Neural cell (in vitro differentiated cells): Measurements from ENCODE around the gene SLC7A6. TPM values are rescaled to one million over a fixed set of nuclear protein-coding genes. Genes with fewer than 3 reads are reported as not detected.

Source experiments
- H2AFZ ChIP-seq: fragments of 200-600, 300-800 bp; sonication (generic), shearing (Covaris generic); 2 replicates; pipeline ENCODE4 v1.6.0; 2014; ENCODE audit warnings: low read depth, mild to moderate bottlenecking, antibody characterized with exemption, low read length, moderate library complexity
- H3F3A ChIP-seq: fragments of 200-600 bp; shearing (Covaris generic); 2 replicates; pipeline ENCODE4 v1.6.1; 2016; ENCODE audit warnings: mild to moderate bottlenecking, moderate library complexity, mixed read lengths, antibody characterized with exemption, low read length; ENCODE audit not compliant: insufficient read depth, poor library complexity, severe bottlenecking
- H3K27ac ChIP-seq: fragments of 200-600, 300-800 bp; sonication (generic), shearing (Covaris generic); 2 replicates; pipeline ENCODE4 v1.5.1; 2014; ENCODE audit warnings: mild to moderate bottlenecking, low read length, moderate library complexity
- H3K27me3 ChIP-seq: fragments of 300-800, 200-600 bp; sonication (generic), shearing (Covaris generic); 2 replicates; pipeline ENCODE4 v1.6.0; 2014; ENCODE audit warnings: mild to moderate bottlenecking, low read depth, low read length, moderate library complexity; ENCODE audit not compliant: insufficient read depth
- H3K36me3 ChIP-seq: fragments of 300-800, 200-600 bp; sonication (generic), shearing (Covaris generic); 2 replicates; pipeline ENCODE4 v1.5.1; 2014; ENCODE audit warnings: mild to moderate bottlenecking, antibody characterized with exemption, low read length, moderate library complexity; ENCODE audit not compliant: insufficient read depth
- H3K4me2 ChIP-seq: fragments of 300-800, 200-600 bp; sonication (generic), shearing (Covaris generic); 2 replicates; pipeline ENCODE4 v1.6.0; 2014; ENCODE audit warnings: mild to moderate bottlenecking, low read length
- H3K4me3 ChIP-seq: fragments of 300-800, 200-600 bp; sonication (generic), shearing (Covaris generic); 2 replicates; pipeline ENCODE4 v1.5.1; 2014; ENCODE audit warnings: mild to moderate bottlenecking, low read length, moderate library complexity
- H3K79me2 ChIP-seq: fragments of 200-600 bp; shearing (Covaris generic); replicated peaks from 2 replicates; pipeline ENCODE4 v1.6.0; 2014; ENCODE audit warnings: mild to moderate bottlenecking, low read length, moderate library complexity; ENCODE audit not compliant: insufficient read depth
- H3K9ac ChIP-seq: fragments of 300-800, 200-600 bp; sonication (generic), shearing (Covaris generic); 2 replicates; pipeline ENCODE4 v1.6.1; 2016; ENCODE audit warnings: mild to moderate bottlenecking, low read length, mixed read lengths
- H3K9me2 ChIP-seq: fragments of 200-600 bp; shearing (Covaris generic); 2 replicates; pipeline ENCODE4 v1.6.1; 2016; ENCODE audit warnings: mild to moderate bottlenecking, low read length, mixed read lengths; ENCODE audit not compliant: insufficient read depth
- H3K9me3 ChIP-seq: fragments of 200-600, 300-800 bp; sonication (generic), shearing (Covaris generic); 2 replicates; pipeline ENCODE4 v1.6.1; 2016; ENCODE audit warnings: mild to moderate bottlenecking, mixed run types, low read length, moderate library complexity, mixed read lengths
- H4K20me1 ChIP-seq: fragments of 200-600 bp; shearing (Covaris generic); 2 replicates; pipeline ENCODE4 v1.6.1; 2016; ENCODE audit warnings: mild to moderate bottlenecking, mixed run types; ENCODE audit not compliant: insufficient read depth
- EP300 ChIP-seq: fragments of 450-650 bp; conservative IDR thresholded peaks from 2 replicates; pipeline ENCODE4 v1.6.1; 2014; ENCODE audit warnings: antibody characterized with exemption, mild to moderate bottlenecking, moderate library complexity; ENCODE audit not compliant: poor library complexity, severe bottlenecking
- EZH2 ChIP-seq: fragments of 200-600, 300-800 bp; shearing (Covaris generic), sonication (generic); IDR thresholded peaks from 2 replicates; pipeline ENCODE4 v1.6.1; 2014; ENCODE audit warnings: antibody characterized with exemption, low read length, borderline replicate concordance, mild to moderate bottlenecking; ENCODE audit not compliant: insufficient read depth, poor library complexity, severe bottlenecking
- MXI1 ChIP-seq: fragments of 450-650 bp; conservative IDR thresholded peaks from 2 replicates; pipeline ENCODE4 v1.6.1; 2014; ENCODE audit warnings: antibody characterized with exemption, mild to moderate bottlenecking; ENCODE audit not compliant: poor library complexity, severe bottlenecking
- POLR2AphosphoS5 ChIP-seq: IDR thresholded peaks from 2 replicates; pipeline ENCODE4 v1.6.1; 2012
- RAD21 ChIP-seq: fragments of 450-650 bp; conservative IDR thresholded peaks from 2 replicates; pipeline ENCODE4 v1.6.1; 2014; ENCODE audit warnings: antibody characterized with exemption, mild to moderate bottlenecking, moderate library complexity
- REST ChIP-seq: IDR thresholded peaks from 2 replicates; pipeline ENCODE4 v1.6.1; 2012; ENCODE audit warnings: borderline replicate concordance
- SMC3 ChIP-seq: fragments of 450-650 bp; conservative IDR thresholded peaks from 2 replicates; pipeline ENCODE4 v1.6.1; 2014; ENCODE audit warnings: antibody characterized with exemption, mild to moderate bottlenecking, moderate library complexity; ENCODE audit not compliant: poor library complexity
- TAF1 ChIP-seq: IDR thresholded peaks from 2 replicates; pipeline ENCODE4 v1.6.1; 2012; ENCODE audit warnings: low read depth
- polyA plus RNA-seq: library from polyadenylated mRNA; depleted of rRNA; stranded (reverse); fragments of >200 nt; gene quantifications from 2 replicates; pipeline ENCODE4 v1.2.3, GENCODE V29; 2014
- TF ChIP-seq, protein P1 (sequence below): fragments of 450-650 bp; IDR thresholded peaks from 2 replicates; pipeline ENCODE4 v1.5.1; 2014; ENCODE audit warnings: antibody characterized with exemption, mild to moderate bottlenecking, moderate library complexity; ENCODE audit not compliant: poor library complexity, severe bottlenecking

The SLC7A6 gene
- polyA plus RNA-seq, 1 donor from 2014 or later, result 39.3 TPM

DNA sequence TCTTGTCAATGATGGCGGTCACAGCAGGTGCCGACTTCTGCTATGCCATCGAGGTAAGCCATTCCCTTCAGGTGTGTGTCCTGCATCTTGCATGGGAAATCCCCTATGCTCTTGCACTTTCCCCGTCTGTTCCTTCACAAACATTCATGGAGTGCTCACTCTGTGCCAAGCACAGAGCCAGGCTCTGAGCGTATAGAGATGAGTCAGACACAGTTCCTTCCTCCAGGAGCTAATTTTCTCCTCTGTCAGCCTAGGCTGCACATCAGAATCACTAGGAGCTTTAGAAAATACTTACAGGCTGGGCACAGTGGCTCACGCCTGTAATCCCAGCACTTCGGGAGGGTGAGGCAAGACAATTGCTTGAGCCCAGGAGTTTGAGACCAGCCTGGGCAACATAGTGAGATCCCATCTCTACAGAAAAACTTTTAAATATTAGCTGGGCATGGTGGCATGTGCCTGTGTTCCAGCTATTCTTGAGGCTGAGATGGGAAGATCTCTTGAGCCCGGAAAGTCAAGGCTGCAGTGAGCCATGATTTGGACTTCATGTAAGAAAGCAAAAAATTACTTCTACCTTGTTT is 60.5 kb downstream of the SLC7A6 start:
- H3K36me3 ChIP-seq, result no peaks in the 10 kb centered on the region
- no peak overlapping the region for H3K4me3 ChIP-seq
- H4K20me1 ChIP-seq, result no peaks in the 10 kb centered on the region
- no peaks in the 10 kb centered on the region for H3K9me2 ChIP-seq
- TF ChIP-seq RAD21, result no peak
- TF ChIP-seq TAF1, result no peak
- no peak for TF ChIP-seq SMC3
- no peak for TF ChIP-seq EP300
- TF ChIP-seq REST, result no peak
- TF ChIP-seq MXI1, result no peak
- TF ChIP-seq, protein P1, sequence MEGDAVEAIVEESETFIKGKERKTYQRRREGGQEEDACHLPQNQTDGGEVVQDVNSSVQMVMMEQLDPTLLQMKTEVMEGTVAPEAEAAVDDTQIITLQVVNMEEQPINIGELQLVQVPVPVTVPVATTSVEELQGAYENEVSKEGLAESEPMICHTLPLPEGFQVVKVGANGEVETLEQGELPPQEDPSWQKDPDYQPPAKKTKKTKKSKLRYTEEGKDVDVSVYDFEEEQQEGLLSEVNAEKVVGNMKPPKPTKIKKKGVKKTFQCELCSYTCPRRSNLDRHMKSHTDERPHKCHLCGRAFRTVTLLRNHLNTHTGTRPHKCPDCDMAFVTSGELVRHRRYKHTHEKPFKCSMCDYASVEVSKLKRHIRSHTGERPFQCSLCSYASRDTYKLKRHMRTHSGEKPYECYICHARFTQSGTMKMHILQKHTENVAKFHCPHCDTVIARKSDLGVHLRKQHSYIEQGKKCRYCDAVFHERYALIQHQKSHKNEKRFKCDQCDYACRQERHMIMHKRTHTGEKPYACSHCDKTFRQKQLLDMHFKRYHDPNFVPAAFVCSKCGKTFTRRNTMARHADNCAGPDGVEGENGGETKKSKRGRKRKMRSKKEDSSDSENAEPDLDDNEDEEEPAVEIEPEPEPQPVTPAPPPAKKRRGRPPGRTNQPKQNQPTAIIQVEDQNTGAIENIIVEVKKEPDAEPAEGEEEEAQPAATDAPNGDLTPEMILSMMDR, result no peak
- TF ChIP-seq EZH2, result no peak
- no peak for TF ChIP-seq POLR2AphosphoS5
- H3F3A ChIP-seq, result no peaks in the 10 kb centered on the region
- H3K27me3 ChIP-seq, result no peaks in the 10 kb centered on the region
- no peaks in the 10 kb centered on the region for H3K9me3 ChIP-seq
- no peak overlapping the region for H3K9ac ChIP-seq
- H3K4me2 ChIP-seq, result no peak overlapping the region
- H2AFZ ChIP-seq, result no peak overlapping the region
- no peaks in the 10 kb centered on the region for H3K79me2 ChIP-seq
- H3K27ac ChIP-seq, result no peak overlapping the region

DNA sequence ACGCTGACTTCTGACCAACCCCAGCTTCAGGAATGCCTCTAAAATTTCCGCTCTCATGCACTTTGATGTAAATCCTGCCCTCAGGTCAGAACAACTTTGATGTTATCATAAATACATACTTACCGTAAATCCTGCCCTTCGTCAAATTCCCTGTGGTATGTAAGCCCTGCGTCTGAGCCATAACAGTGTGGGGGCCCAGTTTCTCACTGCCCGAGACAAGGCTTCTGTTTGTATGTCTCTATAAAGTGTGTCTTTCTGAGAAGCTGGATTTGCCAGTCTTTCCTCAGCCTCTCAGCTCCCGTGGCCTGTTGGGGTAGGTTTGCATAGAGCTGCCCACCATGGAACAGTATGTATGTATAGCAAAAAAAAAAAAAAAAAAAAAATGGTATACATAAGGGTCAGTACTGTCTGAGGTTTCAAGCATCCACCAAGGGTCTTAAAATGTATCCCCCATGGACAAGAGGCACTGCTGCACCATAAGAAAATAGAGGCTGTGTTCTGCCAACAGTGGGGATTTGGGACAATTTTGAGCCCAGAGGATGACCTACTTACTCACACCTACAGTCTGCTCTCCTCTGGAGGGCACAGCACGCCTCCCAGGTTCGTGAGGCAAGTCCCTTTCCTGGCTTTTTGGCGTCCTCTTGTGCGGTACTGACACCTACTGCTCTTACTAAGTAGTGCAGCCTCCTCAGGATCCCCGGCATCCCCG is 64.0 kb downstream of the SLC7A6 start:
- no peak overlapping the region for H3K9ac ChIP-seq
- no peaks in the 10 kb centered on the region for H3K9me3 ChIP-seq
- no peaks in the 10 kb centered on the region for H4K20me1 ChIP-seq
- H3F3A ChIP-seq, result no peaks in the 10 kb centered on the region
- no peaks in the 10 kb centered on the region for H3K27me3 ChIP-seq
- no peaks in the 10 kb centered on the region for H3K9me2 ChIP-seq
- no peak for TF ChIP-seq POLR2AphosphoS5
- TF ChIP-seq SMC3, result peak; percentile 77
- TF ChIP-seq, protein P1, result peak; percentile 87
- TF ChIP-seq MXI1, result no peak
- TF ChIP-seq REST, result no peak
- TF ChIP-seq RAD21, result peak; percentile 82
- no peak for TF ChIP-seq EZH2
- TF ChIP-seq TAF1, result no peak
- H3K36me3 ChIP-seq, result no peaks in the 10 kb centered on the region
- no peak overlapping the region for H3K4me2 ChIP-seq
- no peak overlapping the region for H3K27ac ChIP-seq
- H3K4me3 ChIP-seq, result no peak overlapping the region
- H3K79me2 ChIP-seq, result no peaks in the 10 kb centered on the region
- H2AFZ ChIP-seq, result no peak overlapping the region
